Kidney (tissue), 14 donors: ENCODE data around the gene SNX5. TPM values are rescaled to one million over a fixed set of nuclear protein-coding genes. Genes with fewer than 3 reads are reported as not detected.
A peak's percentile ranks its signal among the peaks of the same experiment; 100 is the strongest.

Experiments used
- DNase-seq, 5 donors: peaks; one replicate each; pipeline ENCODE4 v3.0.0-alpha.2; 2013 to 2020
- FAIRE-seq: peaks from 2 replicates; lab custom pipeline; 2012; peaks lifted over from hg19 to GRCh38; lab: Jason Lieb, UNC
- H3K27ac ChIP-seq, 2 donors: one replicate each; pipeline ENCODE4 v1.7.0; 2013; ENCODE audit warnings: low read depth in 2 of 2, low read length in 2 of 2, inconsistent platforms in 1 of 2
- H3K27me3 ChIP-seq: one replicate; pipeline ENCODE4 v1.7.1; 2013; ENCODE audit warnings: low read length, inconsistent platforms; ENCODE audit not compliant: control insufficient read depth, insufficient read depth
- H3K36me3 ChIP-seq, 3 donors: one replicate each; pipeline versions ENCODE4 v1.7.0 to v1.7.1; 2013; ENCODE audit warnings: low read length in 3 of 3, control low read depth in 1 of 3, inconsistent platforms in 1 of 3; ENCODE audit not compliant: insufficient read depth in 3 of 3, control insufficient read depth in 2 of 3
- H3K4me1 ChIP-seq, 3 donors: one replicate each; pipeline versions ENCODE4 v1.7.0 to v1.7.1; 2013; ENCODE audit warnings: low read length in 3 of 3, inconsistent platforms in 1 of 3, low read depth in 1 of 3; ENCODE audit not compliant: control insufficient read depth in 2 of 3, insufficient read depth in 2 of 3
- H3K4me3 ChIP-seq, 3 donors: one replicate each; pipeline versions ENCODE4 v1.7.0 to v1.8.1; 2013; ENCODE audit warnings: low read length in 3 of 3, control low read depth in 1 of 3, inconsistent platforms in 1 of 3
- H3K9ac ChIP-seq, 3 donors: one replicate each; pipeline versions ENCODE4 v1.7.0 to v1.7.1; 2013; ENCODE audit warnings: low read length in 3 of 3, control low read depth in 1 of 3, inconsistent platforms in 1 of 3
- H3K9me3 ChIP-seq, 3 donors: one replicate each; pipeline versions ENCODE4 v1.7.0 to v1.7.1; 2013; ENCODE audit warnings: low read length in 3 of 3, control low read depth in 1 of 3, inconsistent platforms in 1 of 3; ENCODE audit not compliant: control insufficient read depth in 2 of 3, insufficient read depth in 1 of 3
- intact Hi-C: fragments of 100-400 bp; cut with DNase I; formaldehyde crosslinking; loops from one replicate; pipeline ENCODE4 v1.11.1; 2022
- polyA plus RNA-seq: library from polyadenylated mRNA; stranded (reverse); fragments of 350-450 nt; fragmentation: Illumina TruSeq; extraction: RNeasy Lipid Tissue Mini Kit (QIAGEN cat#74804); gene quantifications from one replicate; pipeline ENCODE4 v1.2.3, GENCODE V29; 2014; ENCODE audit warnings: low read depth, low replicate concordance; ENCODE audit not compliant: insufficient read depth
- total RNA-seq: library from RNA; stranded (reverse); fragmentation: NEBNext Ultra II Directional; extraction: Animal tissue kit (Norgen Biotek cat#: 25700); gene quantifications from one replicate; pipeline ENCODE4 v1.2.1, GENCODE V29; 2021
- TF ChIP-seq, protein P1 (sequence below): IDR thresholded peaks from 3 replicates; pipeline ENCODE4 v1.5.1; 2012; ENCODE audit warnings: mild to moderate bottlenecking, moderate library complexity, borderline replicate concordance; ENCODE audit not compliant: insufficient read depth; ENCODE audit errors: extremely low read depth
- donor health status: control.
- donor health status: control.
- donor health status: control.
- donor health status: control.
- donor health status: control.
- donor health status: DM: yes; HTN: yes; CAD: no.
- donor health status: Normal renal cell carcinoma (clear cell type).

SNX5 gene
- total and polyA plus RNA-seq, 2 donors from 2014 or later = 94.9 to 133 TPM

DNA sequence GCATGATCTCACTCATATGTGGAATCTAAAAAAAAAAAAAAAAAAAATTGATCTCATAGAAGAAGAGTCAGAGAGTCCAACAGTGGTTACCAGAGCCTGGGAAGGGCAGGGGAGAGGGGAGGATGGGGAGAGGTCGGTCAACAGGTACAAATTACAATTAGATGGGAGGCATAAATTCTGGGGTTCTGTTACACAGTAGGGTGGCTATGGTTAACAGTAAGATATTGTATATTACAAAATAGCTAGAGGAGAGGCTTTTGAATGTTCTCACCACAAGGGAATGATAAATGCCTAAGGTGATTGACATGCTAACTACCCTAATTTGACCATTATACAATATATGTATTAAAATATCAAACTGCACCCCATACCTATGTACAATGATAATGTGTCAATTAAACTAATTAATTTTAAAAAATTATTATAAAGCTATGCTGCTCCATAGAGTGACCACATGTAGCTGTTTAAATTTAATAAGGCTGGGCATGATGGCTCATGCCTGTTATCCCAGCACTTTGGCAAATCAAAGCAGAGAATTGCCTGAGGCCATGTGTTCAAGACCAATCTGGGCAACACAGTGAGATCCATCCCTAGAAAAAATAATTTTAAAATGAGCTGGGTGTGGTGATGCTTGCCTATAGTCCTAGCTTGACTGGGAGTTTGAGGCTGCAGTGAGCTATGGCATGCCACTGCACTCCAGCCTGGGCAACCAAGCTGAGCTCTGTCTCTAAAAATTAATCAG, 70.9 kb downstream of the SNX5 start:
- no peak for FAIRE-seq
- H3K27ac ChIP-seq = no peak overlapping the region
- intact Hi-C loops = loop anchor here (5.0 kb wide), 1 partner anchor 215 kb away; the partner anchor contains the start of gene RRBP1

GRCh38 chr20:17896771-17897369, 71.7 kb downstream of the SNX5 start:
- FAIRE-seq (no peak), DNase-seq (peak in 1 of 5 donors; percentile 63)
- Histone ChIP-seq H3K9me3 (no peaks in the 10 kb centered on the region), H3K27me3 (no peaks in the 10 kb centered on the region), H3K36me3 (no peaks in the 10 kb centered on the region), H3K4me3 (no peak overlapping the region), H3K4me1 (peaks cover 2 to 9% (median 3%) of the 10 kb centered on the region in 3 donors), H3K27ac (peak overlapping the region in 1 of 2 donors; percentile 52), H3K9ac (peak overlapping the region in 1 of 3 donors; percentile 13)
- TF ChIP-seq, protein P1, sequence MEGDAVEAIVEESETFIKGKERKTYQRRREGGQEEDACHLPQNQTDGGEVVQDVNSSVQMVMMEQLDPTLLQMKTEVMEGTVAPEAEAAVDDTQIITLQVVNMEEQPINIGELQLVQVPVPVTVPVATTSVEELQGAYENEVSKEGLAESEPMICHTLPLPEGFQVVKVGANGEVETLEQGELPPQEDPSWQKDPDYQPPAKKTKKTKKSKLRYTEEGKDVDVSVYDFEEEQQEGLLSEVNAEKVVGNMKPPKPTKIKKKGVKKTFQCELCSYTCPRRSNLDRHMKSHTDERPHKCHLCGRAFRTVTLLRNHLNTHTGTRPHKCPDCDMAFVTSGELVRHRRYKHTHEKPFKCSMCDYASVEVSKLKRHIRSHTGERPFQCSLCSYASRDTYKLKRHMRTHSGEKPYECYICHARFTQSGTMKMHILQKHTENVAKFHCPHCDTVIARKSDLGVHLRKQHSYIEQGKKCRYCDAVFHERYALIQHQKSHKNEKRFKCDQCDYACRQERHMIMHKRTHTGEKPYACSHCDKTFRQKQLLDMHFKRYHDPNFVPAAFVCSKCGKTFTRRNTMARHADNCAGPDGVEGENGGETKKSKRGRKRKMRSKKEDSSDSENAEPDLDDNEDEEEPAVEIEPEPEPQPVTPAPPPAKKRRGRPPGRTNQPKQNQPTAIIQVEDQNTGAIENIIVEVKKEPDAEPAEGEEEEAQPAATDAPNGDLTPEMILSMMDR = no peak
- intact Hi-C loops = loop anchor here (5.0 kb wide), 1 partner anchor 215 kb away; the partner anchor contains the start of gene RRBP1

More for the DNA sequence above, 70.9 kb downstream of the SNX5 start:
- Histone ChIP-seq H3K4me1 (peaks cover 2 to 9% (median 3%) of the 10 kb centered on the region in 3 donors), H3K27me3 (no peaks in the 10 kb centered on the region), H3K9me3 (no peaks in the 10 kb centered on the region), H3K4me3 (no peak overlapping the region), H3K9ac (no peak overlapping the region), H3K36me3 (no peaks in the 10 kb centered on the region)
- no peak for DNase-seq
- TF ChIP-seq, protein P1 = no peak

GRCh38 chr20:17896193-17896723, 72.3 kb downstream of the SNX5 start:
- Histone ChIP-seq H3K27ac (peak overlapping the region; percentile 20 to 77), H3K36me3 (no peaks in the 10 kb centered on the region), H3K9ac (peak overlapping the region in 1 of 3 donors; percentile 37), H3K4me3 (peak overlapping the region in 1 of 3 donors; percentile 13), H3K9me3 (no peaks in the 10 kb centered on the region), H3K27me3 (no peaks in the 10 kb centered on the region), H3K4me1 (peaks cover 2 to 9% (median 3%) of the 10 kb centered on the region in 3 donors)
- TF ChIP-seq, protein P1 = no peak
- DNase-seq (peak in 1 of 5 donors; percentile 71), FAIRE-seq (no peak)
- intact Hi-C loops = loop anchor here (5.0 kb wide), 1 partner anchor 214 kb away; the partner anchor contains the start of gene RRBP1
